HL-60/S4 treated with phorbol 12-myristate 13-acetate at 8.2 ng/mL for 4 days and 3 days (cell line): ENCODE results near the gene FITM1.

ENCODE experiments used
- in situ Hi-C: fragments of 300-500 bp; cut with MboI; formaldehyde crosslinking; loops from 2 replicates; pipeline ENCODE4 v1.15.0; 2022; ENCODE audit warnings: low sequenced_read_pairs

FITM1 gene

GRCh38 chr14:24137529-24138395 is 7.3 kb downstream of the FITM1 start:
- in situ Hi-C loops = no loop called here

- in situ Hi-C loops = no loop called here
Observed at GRCh38 chr14:24138396-24139271, 8.2 kb downstream of the FITM1 start.

GRCh38 chr14:24139272-24139934 is 8.9 kb downstream of the FITM1 start:
- in situ Hi-C loops = no loop called here

- in situ Hi-C loops = no loop called here
Observed at GRCh38 chr14:24141097-24141880, 10.8 kb downstream of the FITM1 start, which contains the start of gene EMC9. Gene EMC9 (minus strand): TSS chr14:24141591. CDS start chr14:24141304, 287 bp downstream.

GRCh38 chr14:24143511-24143910 is 13.1 kb downstream of the FITM1 start:
- in situ Hi-C loops = no loop called here

DNA sequence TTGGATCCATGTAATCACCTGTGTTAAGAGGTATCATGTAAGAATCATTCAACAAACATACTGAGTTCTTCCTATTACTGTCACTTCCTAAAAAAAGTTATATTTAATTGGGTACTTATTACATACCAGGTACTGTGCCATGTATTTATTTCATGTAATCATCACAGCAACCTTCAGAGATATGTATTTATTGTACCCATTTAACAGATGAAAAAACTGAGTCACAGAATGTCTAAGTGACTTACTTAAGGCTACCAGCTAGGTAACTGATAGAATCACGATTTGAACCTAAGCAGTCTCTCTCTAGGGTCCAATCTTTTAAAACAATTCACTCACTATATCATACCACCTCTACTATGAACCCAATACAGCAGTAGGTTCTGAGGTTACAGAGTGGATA is 14.0 kb downstream of the FITM1 start:
- in situ Hi-C loops = no loop called here

- in situ Hi-C loops = no loop called here
Observed at GRCh38 chr14:24145219-24145618, 14.8 kb downstream of the FITM1 start.

DNA sequence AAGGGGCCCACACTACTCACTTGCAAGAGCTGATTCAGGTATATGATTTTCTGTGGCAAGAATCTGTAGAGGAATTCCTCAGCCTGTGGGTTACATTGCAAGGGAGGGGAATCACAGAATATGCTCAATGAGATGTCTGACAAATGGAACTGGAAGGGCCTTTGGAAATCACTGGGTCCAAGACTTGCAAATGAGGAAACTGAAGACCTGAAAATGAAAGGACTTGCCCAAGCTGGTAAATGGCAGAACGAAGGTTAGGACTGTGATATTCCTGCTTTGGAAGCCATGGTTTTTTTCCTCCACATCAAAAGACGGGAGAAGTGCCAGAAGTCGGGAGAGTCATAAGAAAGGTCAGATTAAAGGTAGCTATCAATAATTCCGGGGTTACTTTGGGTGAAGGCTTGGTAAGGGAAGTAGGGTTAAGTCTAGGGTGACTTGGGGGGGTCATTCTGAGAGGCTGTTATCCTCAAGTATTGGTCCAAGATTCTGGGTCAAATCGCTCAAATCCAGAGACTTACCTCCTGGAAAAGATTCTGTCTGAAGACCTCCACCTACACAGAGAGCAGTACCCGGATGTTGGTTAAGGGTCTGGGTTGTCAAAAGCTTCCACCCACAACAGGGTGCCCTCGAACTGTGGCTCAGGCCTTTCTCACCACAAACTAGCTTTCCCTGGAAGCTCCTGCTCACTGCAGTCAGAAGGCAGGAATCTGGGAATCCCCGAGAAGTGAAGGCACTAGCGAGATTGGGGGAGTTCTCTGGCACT is 15.4 kb downstream of the FITM1 start:
- in situ Hi-C loops = no loop called here

- in situ Hi-C loops = no loop called here
Observed at GRCh38 chr14:24146453-24146977, 16.1 kb downstream of the FITM1 start, which contains the start of gene PSME2. Gene PSME2 (minus strand): TSS chr14:24146610. CDS start chr14:24146581, 29 bp downstream.

- in situ Hi-C loops = no loop called here
Observed at GRCh38 chr14:24146978-24147760, 16.7 kb downstream of the FITM1 start, which contains the start of gene RNF31. Gene RNF31 (plus strand): TSS chr14:24147498. CDS start chr14:24147699, 201 bp downstream.

DNA sequence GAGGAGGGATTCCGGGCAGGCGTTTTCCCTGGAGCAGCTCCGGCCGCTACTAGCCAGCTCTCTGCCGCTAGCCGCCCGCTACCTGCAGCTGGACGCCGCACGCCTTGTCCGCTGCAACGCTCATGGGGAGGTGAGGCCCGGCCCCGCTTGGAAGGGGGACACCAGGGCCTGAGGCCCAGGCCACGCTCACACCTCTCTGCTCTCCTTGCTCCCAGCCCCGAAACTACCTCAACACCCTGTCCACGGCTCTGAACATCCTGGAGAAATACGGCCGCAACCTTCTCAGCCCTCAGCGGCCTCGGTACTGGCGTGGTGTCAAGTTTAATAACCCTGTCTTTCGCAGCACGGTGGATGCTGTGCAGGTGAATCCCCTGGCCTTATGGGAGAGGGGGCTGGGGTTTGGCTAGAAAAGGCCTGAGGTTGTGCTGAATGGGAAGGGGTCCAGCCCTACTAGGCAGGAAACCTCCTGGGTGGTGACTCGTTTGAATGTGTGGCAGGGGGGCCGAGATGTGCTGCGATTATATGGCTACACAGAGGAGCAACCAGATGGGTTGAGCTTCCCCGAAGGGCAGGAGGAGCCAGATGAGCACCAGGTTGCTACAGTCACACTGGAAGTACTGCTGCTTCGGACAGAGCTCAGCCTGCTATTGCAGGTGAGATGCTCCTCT is 17.4 kb downstream of the FITM1 start:
- in situ Hi-C loops = no loop called here

DNA sequence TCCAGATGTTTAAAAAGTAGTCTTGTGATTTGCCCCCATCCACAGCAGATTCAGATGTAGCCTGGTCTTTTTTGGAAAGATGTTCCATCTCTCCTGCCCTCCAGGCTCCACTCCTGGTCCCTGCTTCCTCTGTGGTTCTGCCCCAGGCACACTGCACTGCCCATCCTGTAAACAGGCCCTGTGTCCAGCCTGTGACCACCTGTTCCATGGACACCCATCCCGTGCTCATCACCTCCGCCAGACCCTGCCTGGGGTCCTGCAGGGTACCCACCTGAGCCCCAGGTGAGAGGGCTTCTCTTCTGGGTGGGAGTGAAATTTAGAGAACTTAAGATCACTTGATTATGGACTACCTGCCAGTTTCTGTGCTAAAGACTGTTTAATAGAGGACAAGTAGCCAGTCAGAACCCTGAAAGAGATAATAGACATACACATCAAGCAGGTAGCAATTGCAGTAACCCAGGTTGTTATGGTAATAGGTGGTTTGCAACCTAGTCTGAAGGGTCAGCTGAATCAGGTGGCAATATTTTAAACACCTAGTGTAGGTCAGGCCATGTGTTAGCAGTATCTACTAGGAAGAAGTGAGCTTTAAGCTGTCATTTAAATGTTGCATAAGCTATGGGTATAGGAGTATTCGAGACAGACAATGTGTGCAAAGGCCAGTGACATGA is 19.0 kb downstream of the FITM1 start:
- in situ Hi-C loops = no loop called here

- in situ Hi-C loops = no loop called here
Observed at GRCh38 chr14:24150061-24150460, 19.6 kb downstream of the FITM1 start.

- in situ Hi-C loops = no loop called here
Observed at GRCh38 chr14:24150567-24150966, 20.1 kb downstream of the FITM1 start.

GRCh38 chr14:24150993-24151392 is 20.5 kb downstream of the FITM1 start:
- in situ Hi-C loops = no loop called here

- in situ Hi-C loops = no loop called here
Observed at GRCh38 chr14:24151404-24152080, 21.1 kb downstream of the FITM1 start.

DNA sequence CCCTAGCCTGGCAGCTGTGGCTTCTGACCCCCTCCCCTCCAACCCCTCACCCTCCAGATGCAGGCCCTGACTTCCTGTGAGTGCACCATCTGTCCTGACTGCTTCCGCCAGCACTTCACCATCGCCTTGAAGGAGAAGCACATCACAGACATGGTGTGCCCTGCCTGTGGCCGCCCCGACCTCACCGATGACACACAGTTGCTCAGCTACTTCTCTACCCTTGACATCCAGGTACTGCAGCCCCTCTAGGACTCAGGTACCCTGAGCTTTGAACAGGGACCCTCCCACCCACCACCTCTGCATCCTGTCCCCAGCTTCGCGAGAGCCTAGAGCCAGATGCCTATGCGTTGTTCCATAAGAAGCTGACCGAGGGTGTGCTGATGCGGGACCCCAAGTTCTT is 24.6 kb downstream of the FITM1 start:
- in situ Hi-C loops = no loop called here
